ENCODE data around the gene FN3K.
"Not testable (repeated sequence)": the region's sequence is repeated elsewhere in the genome, so short reads cannot be mapped to it uniquely, and the experiment has no call there.

The FN3K gene

DNA sequence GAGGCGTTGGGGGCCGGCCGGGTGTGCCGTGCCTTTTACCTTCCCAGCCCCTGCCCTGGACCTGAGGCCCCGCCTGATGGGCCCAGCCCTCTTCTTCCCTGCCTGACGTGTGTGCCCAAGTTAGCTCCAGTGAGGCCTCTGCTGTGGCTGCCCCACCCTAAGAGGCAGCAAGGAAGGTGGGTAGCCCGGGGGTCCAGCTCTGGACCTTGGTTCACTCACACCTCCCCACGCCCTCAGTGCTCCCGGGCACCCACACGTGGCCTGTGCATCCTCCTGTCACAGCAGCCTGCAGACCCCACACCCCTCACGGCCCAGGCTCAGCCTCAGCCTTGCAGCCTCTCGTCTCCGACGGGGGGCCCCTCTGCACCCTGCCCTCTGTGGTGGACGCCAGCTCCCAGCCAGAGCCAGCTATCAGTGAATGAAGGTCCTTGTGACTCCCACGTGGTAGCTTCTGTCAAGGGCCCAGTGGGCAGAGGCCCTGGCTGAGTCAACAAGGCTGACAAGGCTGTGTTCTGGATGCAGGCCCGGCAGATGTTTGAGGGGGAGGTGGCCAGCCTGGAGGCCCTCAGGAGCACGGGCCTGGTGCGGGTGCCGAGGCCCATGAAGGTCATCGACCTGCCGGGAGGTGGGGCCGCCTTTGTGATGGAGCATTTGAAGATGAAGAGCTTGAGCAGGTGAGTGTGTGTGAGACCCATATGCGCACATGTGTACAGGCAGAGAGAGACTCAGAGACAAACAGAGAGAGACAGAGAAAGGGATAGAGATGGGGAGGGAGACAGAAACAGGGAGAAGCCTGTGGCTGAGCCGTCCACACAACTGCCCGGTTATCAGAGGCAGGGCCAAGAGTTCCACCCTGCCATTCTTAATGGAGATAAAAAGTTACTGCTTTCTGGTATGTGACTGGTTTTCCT, 2.8 kb downstream of the FN3K start:
- no peak for DNase-seq

- no peak for DNase-seq
Observed at GRCh38 chr17:82740906-82741759, 5.7 kb downstream of the FN3K start.

DNA sequence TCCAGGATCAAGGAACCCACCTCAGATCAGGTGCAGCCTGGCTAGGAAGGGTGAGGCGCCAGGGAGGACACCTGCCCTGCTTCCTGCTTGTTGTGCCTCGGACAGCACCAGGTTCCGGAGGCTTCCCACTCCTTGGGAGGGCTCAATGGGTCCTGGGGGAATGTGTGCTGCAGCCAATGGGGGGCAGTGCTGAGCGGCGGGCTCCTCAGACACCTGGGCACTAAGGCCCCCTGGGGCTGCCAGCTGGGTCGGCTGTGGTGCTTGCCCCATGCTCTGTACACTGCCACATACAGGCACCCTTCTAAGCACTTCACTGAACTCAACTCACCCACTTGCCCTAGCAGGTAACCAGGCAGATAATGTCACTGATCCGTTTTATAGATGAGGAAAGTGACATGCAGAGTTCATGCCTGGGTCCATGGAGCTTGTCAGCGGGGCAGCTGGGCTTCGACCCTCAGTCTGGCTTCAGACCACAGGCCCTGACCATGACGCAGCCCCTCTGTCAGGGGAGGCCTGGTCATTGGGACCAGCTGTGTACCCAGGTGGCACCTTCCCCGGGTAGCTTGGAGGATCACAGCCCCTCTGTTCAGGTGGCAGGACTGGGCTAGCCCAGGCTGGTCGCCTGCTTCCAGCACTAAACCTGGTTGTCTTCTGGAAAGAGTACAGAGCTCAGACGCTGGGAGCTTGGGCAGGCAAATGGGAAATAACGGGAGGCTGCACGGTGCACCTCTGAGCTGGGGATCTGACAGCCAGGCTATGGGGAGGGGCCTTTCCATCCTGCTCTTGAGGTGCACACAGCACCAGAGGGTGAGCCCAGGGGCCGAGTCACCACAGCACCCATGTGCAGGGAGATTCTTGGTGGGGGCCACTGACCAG, 8.2 kb downstream of the FN3K start:
- DNase-seq: no peak

- not testable (repeated sequence) for DNase-seq
Observed at GRCh38 chr17:82744736-82745135, 9.3 kb downstream of the FN3K start.

GRCh38 chr17:82745524-82745923, 10.1 kb downstream of the FN3K start:
- DNase-seq: no peak

DNA sequence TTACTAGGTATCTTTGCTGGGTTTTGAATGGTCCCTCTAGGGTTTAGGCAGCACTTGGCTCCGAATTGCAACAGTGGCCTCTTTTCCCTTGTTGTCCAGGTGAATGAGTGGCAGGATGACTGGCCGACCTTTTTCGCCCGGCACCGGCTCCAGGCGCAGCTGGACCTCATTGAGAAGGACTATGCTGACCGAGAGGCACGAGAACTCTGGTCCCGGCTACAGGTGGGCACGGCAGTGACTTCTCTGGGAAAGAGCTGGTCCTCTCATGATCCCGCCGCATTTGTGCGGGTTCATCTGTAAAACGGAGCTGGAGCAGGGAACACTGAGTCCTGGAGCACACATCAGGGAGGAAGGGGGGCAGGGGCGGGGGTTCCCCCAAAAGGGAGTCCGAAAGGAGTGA, 13.3 kb downstream of the FN3K start:
- DNase-seq: no peak

- no peak for DNase-seq
Observed at GRCh38 chr17:82750241-82750908, 15.0 kb downstream of the FN3K start.

DNA sequence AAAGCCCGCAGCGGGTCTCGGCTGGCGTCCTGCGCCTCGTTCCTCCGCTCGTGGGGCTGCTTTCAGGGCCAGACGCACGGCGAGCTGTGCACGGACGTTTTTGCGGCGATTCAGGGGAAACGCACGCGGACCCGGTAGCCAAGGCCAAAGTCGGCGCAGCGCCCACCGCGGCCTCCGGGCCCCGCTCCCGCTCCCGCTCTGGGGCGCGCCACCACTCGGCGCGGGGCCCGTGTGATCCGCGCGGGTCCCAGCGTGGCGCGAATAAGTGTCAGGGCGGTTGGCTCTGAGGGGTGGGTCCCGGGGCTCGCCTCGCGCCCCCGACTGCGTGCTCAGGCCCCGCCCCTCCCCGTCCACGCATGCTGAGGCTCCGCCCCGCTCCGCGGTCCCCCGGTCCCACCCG, 15.8 kb downstream of the FN3K start:
- no peak for DNase-seq

GRCh38 chr17:82751571-82752370, 16.4 kb downstream of the FN3K start, which contains the start of gene TBCD:
Gene TBCD (plus strand): TSS chr17:82752065. CDS start chr17:82752194, 129 bp downstream.
- DNase-seq: peak; percentile 86

DNA sequence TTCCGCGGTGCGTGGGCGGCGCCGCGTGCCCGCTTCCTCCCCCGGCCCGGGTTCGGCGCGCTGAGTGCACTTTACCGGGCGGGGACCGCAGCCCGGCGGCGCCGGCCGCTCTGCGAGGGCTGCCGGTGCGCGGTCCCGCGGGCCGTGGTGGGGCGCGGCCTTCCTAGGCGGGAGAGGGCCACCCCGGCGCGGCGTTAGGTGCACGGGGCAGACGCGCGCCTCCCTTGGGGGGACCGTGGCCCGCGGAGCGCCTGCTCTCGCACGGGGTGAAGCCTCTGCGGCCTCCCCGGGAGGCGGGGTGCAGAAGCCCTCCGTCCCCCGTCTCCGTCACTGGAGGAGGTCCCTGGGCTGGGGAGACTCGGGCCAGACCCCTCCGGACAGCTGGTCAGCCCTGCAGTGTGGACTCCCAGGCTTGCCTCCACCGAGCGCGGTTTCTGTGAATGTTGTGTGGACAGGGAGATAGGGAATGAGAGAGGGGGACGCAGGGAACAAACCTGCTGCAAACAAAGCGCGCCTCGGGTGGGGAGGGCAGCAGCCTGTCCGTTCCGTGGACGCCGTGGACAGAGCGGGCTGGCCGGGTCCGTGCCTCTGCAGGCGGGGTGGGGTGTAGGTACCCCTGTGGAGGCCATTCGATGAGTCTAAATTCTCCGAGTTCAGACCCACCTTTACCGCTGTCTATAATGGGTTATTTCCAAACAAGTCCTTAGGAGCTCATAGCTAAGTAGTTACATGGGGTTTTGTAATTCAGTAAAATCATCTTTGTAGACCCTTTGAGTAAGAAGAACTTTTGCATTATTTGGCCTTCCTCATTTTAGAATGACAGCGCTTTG, 17.2 kb downstream of the FN3K start:
- no peak for DNase-seq

DNA sequence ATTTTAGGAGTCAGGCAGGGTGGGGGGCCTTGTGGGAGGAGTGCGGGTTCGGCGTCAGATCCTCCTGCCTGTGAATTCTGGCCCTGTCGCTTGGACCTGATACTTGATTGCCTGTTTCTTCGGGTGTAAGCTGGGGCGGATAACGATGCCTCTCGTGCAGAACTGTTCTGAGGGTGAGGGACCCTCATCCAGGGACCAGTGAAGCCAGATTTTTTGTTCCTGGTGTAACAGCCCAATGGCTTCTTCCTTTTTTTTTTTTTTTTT, 17.7 kb downstream of the FN3K start:
- DNase-seq: no peak

DNA sequence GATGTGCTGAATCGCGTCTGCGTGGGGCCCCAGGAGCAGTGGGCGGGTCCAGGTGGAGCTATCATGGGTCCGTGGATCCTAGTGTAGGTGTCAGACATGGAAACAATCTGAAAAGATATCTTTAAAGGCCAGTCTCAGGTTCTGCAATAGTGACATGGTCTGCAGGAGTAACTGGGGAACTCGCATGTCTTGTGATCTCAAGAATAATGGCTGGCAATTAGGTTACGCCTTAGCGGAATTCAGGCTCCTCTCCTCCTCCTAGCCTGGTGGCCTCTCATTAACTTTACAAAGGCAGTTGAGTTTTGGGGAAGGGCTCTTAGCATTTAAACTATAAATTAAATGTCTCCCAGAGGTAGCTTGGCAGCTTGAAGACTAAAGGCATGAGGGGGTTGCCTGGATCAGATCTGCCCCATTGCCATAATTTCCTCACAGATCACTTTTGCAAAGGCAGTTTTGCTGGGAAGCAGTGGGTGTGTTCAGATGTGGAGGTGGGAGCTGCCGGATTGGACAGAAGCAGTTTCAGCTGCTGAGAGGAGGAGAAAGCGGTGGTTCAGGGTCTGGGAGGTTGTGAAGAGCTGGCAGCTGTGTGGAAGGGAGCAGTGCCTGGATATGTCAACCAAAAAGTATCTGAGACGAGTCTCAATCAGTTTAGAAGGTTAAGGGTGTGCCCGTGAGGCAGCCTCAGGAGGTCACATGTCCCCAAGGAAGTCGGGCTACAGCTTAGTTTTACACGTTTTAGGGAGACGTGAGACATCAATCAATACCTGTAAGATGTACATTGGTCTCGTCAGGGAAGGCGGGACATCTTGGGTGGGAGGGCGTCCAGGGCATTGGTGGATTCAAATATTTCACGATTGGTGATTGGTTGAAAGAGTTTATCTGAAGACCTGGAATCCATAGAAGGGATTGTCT, 19.1 kb downstream of the FN3K start:
- DNase-seq: no peak

DNA sequence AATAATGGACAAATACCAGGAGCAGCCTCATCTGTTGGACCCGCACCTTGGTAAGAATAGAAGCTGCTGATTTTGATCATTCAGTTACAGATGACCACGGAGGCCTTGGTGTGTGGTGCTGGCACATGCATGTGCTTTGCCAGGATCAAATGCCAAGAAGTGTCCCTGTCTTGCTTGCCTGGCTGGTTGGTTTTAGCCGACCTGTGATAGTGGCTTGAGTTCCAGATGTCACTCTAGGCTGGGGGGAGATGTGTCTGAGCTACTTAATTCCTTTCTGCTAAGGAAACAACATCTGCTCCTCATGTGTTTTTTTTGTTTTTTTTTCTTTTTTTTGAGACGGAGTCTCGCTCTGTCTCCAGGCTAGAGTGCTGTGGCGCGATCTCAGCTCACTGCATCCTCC, 20.8 kb downstream of the FN3K start:
- no peak for DNase-seq

- no peak for DNase-seq
Observed at GRCh38 chr17:82765371-82765770, 30.0 kb downstream of the FN3K start.

GRCh38 chr17:82767041-82767754, 31.8 kb downstream of the FN3K start:
- peak; percentile 47 for DNase-seq

DNA sequence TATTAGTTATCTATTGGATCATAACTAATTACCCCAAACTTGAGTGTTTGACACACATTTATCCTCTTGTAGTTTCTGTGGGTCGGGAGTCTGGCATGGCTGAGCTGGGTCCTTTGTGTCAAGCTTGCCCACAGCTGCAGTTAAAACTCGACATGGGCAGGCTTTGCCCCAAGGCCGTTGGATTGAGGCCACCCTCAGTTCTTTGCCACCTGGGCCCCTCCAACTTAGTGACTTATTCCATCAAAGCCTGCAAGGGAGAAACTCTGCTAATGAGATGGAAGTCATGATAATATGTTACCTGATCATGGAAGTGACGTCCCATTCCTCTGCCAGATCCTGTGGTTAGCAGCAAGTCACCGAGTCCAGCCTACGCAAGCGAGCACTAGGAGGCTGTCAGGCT, 33.6 kb downstream of the FN3K start:
- DNase-seq: no peak

DNA sequence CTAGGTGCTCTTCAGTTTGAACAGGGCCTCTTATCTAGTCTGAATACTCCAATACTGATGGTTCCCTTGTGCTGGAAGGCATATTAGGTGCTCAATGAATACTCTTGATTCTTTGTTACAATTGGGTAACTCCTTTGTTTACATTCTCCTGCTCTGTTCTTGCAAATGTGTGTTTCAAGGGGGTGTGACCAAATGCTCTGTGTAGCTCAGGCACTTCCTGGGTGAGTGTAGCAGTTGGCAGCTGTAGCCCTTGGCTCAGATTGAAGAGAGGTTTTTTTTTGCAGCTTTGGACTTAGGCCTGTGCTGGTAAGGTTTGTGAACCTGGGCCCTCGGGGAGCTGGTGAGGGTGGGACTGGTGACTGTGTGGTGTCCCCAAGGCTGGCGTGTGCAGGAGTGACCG, 36.6 kb downstream of the FN3K start:
- peak; percentile 18 for DNase-seq

GRCh38 chr17:82774456-82774855, 39.0 kb downstream of the FN3K start:
- not testable (repeated sequence) for DNase-seq
